HepG2 (cell line): ENCODE measurements around the gene TMA7B. TPM values are rescaled to one million over a fixed set of nuclear protein-coding genes. Genes with fewer than 3 reads are reported as not detected.

Source experiments
- ATAC-seq: fragments of 200-7000 bp; cut with Tn5 transposase; 3 replicates; pipeline ENCODE4 v1.9.1; 2020; ENCODE audit warnings: mild to moderate bottlenecking, moderate library complexity
- BruUV-seq: library from RNA; stranded (reverse); fragments of 400-500 nt; replicated peaks from 2 replicates; lab custom pipeline; 2021; lab: Mats Ljungman, UMichigan
- CTCF ChIA-PET: fragments of 300-600 bp; formaldehyde crosslinking; extraction: SDS; loops from one replicate; lab custom pipeline; 2021; ENCODE audit warnings: low total read pairs, inconsistent platforms, low intra/inter-chr PET ratio; lab: Yijun Ruan, JAX
- POLR2A ChIA-PET: fragments of 350-600 bp; sonication (Branson Sonifier 250); formaldehyde crosslinking; loops from one replicate; lab custom pipeline; 2020; ENCODE audit warnings: antibody characterized with exemption, inconsistent platforms; lab: Yijun Ruan, JAX
- DNase-seq: peaks from one replicate; pipeline ENCODE4 v3.0.0-alpha.2; 2015; ENCODE audit warnings: low spot score
- FAIRE-seq: peaks from 3 replicates; lab custom pipeline; 2011; peaks lifted over from hg19 to GRCh38; lab: Jason Lieb, UNC
- H2AFZ ChIP-seq: one replicate; pipeline ENCODE4 v1.6.1; 2011; ENCODE audit warnings: low read length, inconsistent platforms
- H3K27ac ChIP-seq: fragments of 300-600 bp; 3 replicates; pipeline ENCODE4 v1.8.0; 2011; ENCODE audit warnings: mixed run types, mild to moderate bottlenecking, mixed read lengths, low read length, inconsistent platforms; ENCODE audit not compliant: insufficient read depth; ENCODE audit errors: extremely low read length
- H3K27me3 ChIP-seq, 2 experiments: fragments of 200-600 bp in 1 of 2; 2 replicates in 1 of 2; 3 replicates in 1 of 2; pipeline versions ENCODE4 v1.6.0 to v1.8.0; 2011; ENCODE audit warnings: low read length in 2 of 2, mild to moderate bottlenecking in 2 of 2, moderate library complexity in 2 of 2, inconsistent platforms in 1 of 2; ENCODE audit not compliant: insufficient read depth in 2 of 2, control insufficient read depth in 1 of 2
- H3K36me3 ChIP-seq, 2 experiments: fragments of 200-600 bp in 1 of 2; replicated peaks in 1 of 2; 2 replicates in 1 of 2; 3 replicates in 1 of 2; pipeline versions ENCODE4 v1.5.1 to v1.8.0; 2011; ENCODE audit warnings: low read length in 2 of 2, inconsistent platforms in 1 of 2; ENCODE audit not compliant: insufficient read depth in 2 of 2, control insufficient read depth in 1 of 2
- H3K4me1 ChIP-seq: 2 replicates; pipeline ENCODE4 v1.5.1; 2012; ENCODE audit warnings: low read length, inconsistent platforms; ENCODE audit not compliant: insufficient read depth
- H3K4me2 ChIP-seq: 2 replicates; pipeline ENCODE4 v1.6.0; 2011; ENCODE audit warnings: low read depth, low read length, inconsistent platforms
- H3K4me3 ChIP-seq, 3 experiments: fragments of 200-600 bp in 1 of 3; sonication (generic), shearing (Covaris generic) in 1 of 3; replicated peaks in 1 of 3; 2 replicates each; pipeline ENCODE4 v1.5.1; 2011 to 2016; ENCODE audit warnings: low read length in 3 of 3, inconsistent platforms in 2 of 3, low read depth in 2 of 3, mild to moderate bottlenecking in 2 of 3, control low read depth in 1 of 3, mixed read lengths in 1 of 3; ENCODE audit not compliant: insufficient read depth in 1 of 3
- H3K79me2 ChIP-seq: one replicate; pipeline ENCODE4 v1.6.1; 2011; ENCODE audit warnings: low read length, inconsistent platforms; ENCODE audit not compliant: insufficient read depth
- H3K9ac ChIP-seq: 2 replicates; pipeline ENCODE4 v1.6.0; 2011; ENCODE audit warnings: mild to moderate bottlenecking, low read depth, low read length, inconsistent platforms; ENCODE audit not compliant: insufficient read depth
- H3K9me3 ChIP-seq: 2 replicates; pipeline ENCODE4 v1.5.1; 2012; ENCODE audit warnings: mild to moderate bottlenecking, low read length
- H4K20me1 ChIP-seq: 2 replicates; pipeline ENCODE4 v1.6.0; 2011; ENCODE audit warnings: inconsistent platforms, mild to moderate bottlenecking, low read length, moderate library complexity; ENCODE audit not compliant: insufficient read depth
- HMG20B ChIP-seq: conservative IDR thresholded peaks from 2 replicates; pipeline ENCODE4 v1.6.1; 2016; ENCODE audit warnings: missing genetic modification reagents, missing compliant biosample characterization
- NR1H2 ChIP-seq: sonication (generic); formaldehyde crosslinking; IDR thresholded peaks from 2 replicates; pipeline ENCODE4 v1.8.1; 2022; ENCODE audit warnings: low read depth, missing genetic modification reagents, borderline replicate concordance
- POLR2G ChIP-seq: fragments of 200-400 bp; formaldehyde crosslinking; IDR thresholded peaks from 2 replicates; pipeline ENCODE4 v1.6.1; 2018; ENCODE audit warnings: mild to moderate bottlenecking, low read depth, low read length, moderate library complexity
- PRMT3 ChIP-seq: sonication (generic); formaldehyde crosslinking; IDR thresholded peaks from 2 replicates; pipeline ENCODE4 v1.8.1; 2022; ENCODE audit warnings: low read depth, mild to moderate bottlenecking, moderate library complexity, missing genetic modification reagents, borderline replicate concordance
- SATB2 ChIP-seq: sonication (generic); formaldehyde crosslinking; IDR thresholded peaks from 2 replicates; pipeline ENCODE4 v1.5.0; 2020; ENCODE audit warnings: missing genetic modification reagents
- ZNF282 ChIP-seq: fragments of 450-650 bp; IDR thresholded peaks from 2 replicates; pipeline ENCODE4 v1.6.1; 2018; ENCODE audit not compliant: partially characterized antibody
- ZNF343 ChIP-seq: sonication (generic); formaldehyde crosslinking; IDR thresholded peaks from 2 replicates; pipeline ENCODE4 v1.4.0; 2020; ENCODE audit warnings: mild to moderate bottlenecking, missing genetic modification reagents
- ZNF441 ChIP-seq: sonication (generic); formaldehyde crosslinking; IDR thresholded peaks from 2 replicates; pipeline ENCODE4 v1.7.0; 2021; ENCODE audit warnings: missing genetic modification reagents, borderline replicate concordance
- ZNF720 ChIP-seq: sonication (generic); formaldehyde crosslinking; IDR thresholded peaks from 2 replicates; pipeline ENCODE4 v1.4.0; 2020; ENCODE audit warnings: missing genetic modification reagents
- ZNF841 ChIP-seq: sonication (generic); formaldehyde crosslinking; IDR thresholded peaks from 2 replicates; pipeline ENCODE4 v1.8.1; 2023; ENCODE audit warnings: missing genetic modification reagents, borderline replicate concordance
- WGBS: methylation state at CpG from one replicate; pipeline ENCODE4 v1.1.6; 2017; ENCODE audit warnings: low lambda C conversion rate; 5-methylcytosine and 5-hydroxymethylcytosine counted together
- in situ Hi-C: cut with HindIII; loops from 2 replicates; pipeline ENCODE4 v1.10.0; 2017; ENCODE audit warnings: low pct_unique_long_range_greater_than_20kb; ENCODE audit not compliant: extremely low pct_ligation_motif_present
- intact Hi-C: fragments of 100-400 bp; cut with micrococcal nuclease; formaldehyde crosslinking; loops from one replicate; pipeline ENCODE4 v1.10.0; 2022; ENCODE audit not compliant: unreplicated experiment
- polyA plus RNA-seq, 8 experiments: library from polyadenylated mRNA; depleted of rRNA in 3 of 8; stranded (reverse) in 7 of 8; unstranded in 1 of 8; fragments of >200 nt; fragmentation: Illumina TruSeq in 4 of 8; extraction: Trizol in 4 of 8; gene quantifications; 2 replicates each; pipeline versions ENCODE4 v1.2.1 to v1.2.3, GENCODE V29; 2011 to 2016; ENCODE audit warnings: low read depth in 4 of 8, missing spikeins in 1 of 8, mixed read lengths in 1 of 8; ENCODE audit not compliant: insufficient read depth in 1 of 8
- total RNA-seq, 5 experiments: library from RNA; depleted of rRNA; stranded (reverse); fragments of >200 nt; fragmentation: Illumina TruSeq; extraction: Trizol; gene quantifications; 2 replicates each; pipeline ENCODE4 v1.2.3, GENCODE V29; 2016; ENCODE audit warnings: low read depth in 1 of 5

TMA7B gene
- total and polyA plus RNA-seq, 2 of the 13 experiments (the other 11 are each of a cell fraction or from before 2014, with no cell fraction given) = not detected

- Histone ChIP-seq H3K36me3 (no peaks in the 10 kb centered on the region), H4K20me1 (no peaks in the 10 kb centered on the region), H3K27me3 (peaks cover 0 to 19% of the 10 kb centered on the region in 2 experiments; a peak in 1 of 5 replicates), H3K9me3 (no peaks in the 10 kb centered on the region), H3K79me2 (no peaks in the 10 kb centered on the region), H3K27ac (no peak overlapping the region), H3K9ac (no peak overlapping the region), H3K4me3 (no peak overlapping the region), H2AFZ (no peak overlapping the region), H3K4me2 (no peak overlapping the region), H3K4me1 (peaks cover 28% of the 10 kb centered on the region)
- BruUV-seq = no TSS peak
- TF ChIP-seq SATB2 (CRISPR knock-in tag) (no peak), NR1H2 (CRISPR knock-in tag) (no peak), ZNF282 (no peak), ZNF343 (CRISPR knock-in tag) (no peak), PRMT3 (CRISPR knock-in tag) (no peak), HMG20B (CRISPR knock-in tag) (no peak), POLR2G (no peak), ZNF441 (CRISPR knock-in tag) (no peak), ZNF841 (CRISPR knock-in tag) (no peak), ZNF720 (no peak)
- intact Hi-C loops = no loop called here
- DNase-seq (no peak), ATAC-seq (no peak), FAIRE-seq (no peak)
- ChIA-PET POLR2A (no interaction called here), CTCF (no interaction called here)
- WGBS = 37% methylated on average over 8 of the region's 8 CpGs
- in situ Hi-C loops = no loop called here
Observed at GRCh38 chr22:39942439-39943230, 17.6 kb upstream of the TMA7B start.
